B cell (primary cell): Measurements from ENCODE around the gene DCAF6. TPM values are rescaled to one million over a fixed set of nuclear protein-coding genes. Genes with fewer than 3 reads are reported as not detected.

Experiments used
- ATAC-seq: fragments of 200-7000 bp; cut with Tn5 transposase; one replicate; pipeline ENCODE4 v1.10.0; 2021; ENCODE audit warnings: low read depth, mild to moderate bottlenecking, moderate number of reproducible peaks, moderate library complexity
- CTCF ChIA-PET: fragments of 350-600 bp; sonication (Branson Sonifier 250); formaldehyde crosslinking; loops from one replicate; lab custom pipeline; 2021; ENCODE audit warnings: antibody characterized with exemption, inconsistent platforms; lab: Charles Lee
- POLR2A ChIA-PET: fragments of 350-600 bp; sonication (Branson Sonifier 250); formaldehyde crosslinking; loops from one replicate; lab custom pipeline; 2021; ENCODE audit warnings: antibody characterized with exemption; lab: Charles Lee
- DNase-seq: peaks from one replicate; pipeline ENCODE4 v3.0.0; 2013
- H2AFZ ChIP-seq: 2 replicates; pipeline ENCODE4 v1.6.1; 2012; ENCODE audit warnings: mild to moderate bottlenecking, low read depth, low read length; ENCODE audit not compliant: insufficient read depth, poor library complexity, severe bottlenecking
- H3K27ac ChIP-seq, 2 donors: 1 replicate in 1 of 2; 2 replicates in 1 of 2; pipeline ENCODE4 v1.5.1; 2012 to 2013; ENCODE audit warnings: low read length in 2 of 2, mild to moderate bottlenecking in 2 of 2, moderate library complexity in 1 of 2
- H3K27me3 ChIP-seq, 4 experiments: fragments of 200-600 bp in 1 of 4; sonication (generic) in 1 of 4; replicated peaks in 1 of 4; 1 replicate in 2 of 4; 2 replicates in 2 of 4; pipeline versions ENCODE4 v1.6.1 to v1.7.0; 2013 to 2016; ENCODE audit warnings: low read length in 3 of 4, mild to moderate bottlenecking in 2 of 4, mixed read lengths in 1 of 4, moderate library complexity in 1 of 4; ENCODE audit not compliant: insufficient read depth in 4 of 4, control insufficient read depth in 3 of 4; ENCODE audit errors: control extremely low read depth in 1 of 4
- H3K36me3 ChIP-seq, 2 experiments: replicated peaks in 1 of 2; 1 replicate in 1 of 2; 2 replicates in 1 of 2; pipeline versions ENCODE4 v1.6.1 to v1.7.1; 2013; ENCODE audit warnings: low read length in 1 of 2; ENCODE audit not compliant: insufficient read depth in 2 of 2, control insufficient read depth in 1 of 2; ENCODE audit errors: control extremely low read depth in 1 of 2, extremely low read depth in 1 of 2
- H3K4me1 ChIP-seq, 2 donors: fragments of 200-600 bp in 1 of 2; sonication (generic) in 1 of 2; 1 replicate in 1 of 2; 2 replicates in 1 of 2; pipeline versions ENCODE4 v1.5.1 to v1.6.1; 2013 to 2017; ENCODE audit warnings: low read length in 2 of 2; ENCODE audit not compliant: control insufficient read depth in 2 of 2, insufficient read depth in 2 of 2
- H3K4me2 ChIP-seq: replicated peaks from 2 replicates; pipeline ENCODE3; 2012; ENCODE audit warnings: mild to moderate bottlenecking, low read depth, low read length; ENCODE audit not compliant: poor library complexity, severe bottlenecking
- H3K4me3 ChIP-seq, 5 experiments: fragments of 200-600 bp in 1 of 5; sonication (generic) in 1 of 5; 1 replicate in 3 of 5; 2 replicates in 2 of 5; pipeline versions ENCODE4 v1.5.1 to v1.7.0; 2011 to 2016; ENCODE audit warnings: low read length in 4 of 5, mild to moderate bottlenecking in 4 of 5, low read depth in 2 of 5, control low read depth in 1 of 5, moderate library complexity in 1 of 5; ENCODE audit not compliant: insufficient read depth in 1 of 5; ENCODE audit errors: control extremely low read depth in 1 of 5, extremely low read depth in 1 of 5
- H3K79me2 ChIP-seq: fragments of 200-600 bp; sonication (generic); one replicate; pipeline ENCODE4 v1.6.0; 2016; ENCODE audit warnings: low read length; ENCODE audit not compliant: control insufficient read depth, insufficient read depth
- H3K9ac ChIP-seq: fragments of 200-600 bp; sonication (generic); 2 replicates; pipeline ENCODE4 v1.6.1; 2017; ENCODE audit warnings: mild to moderate bottlenecking, low read length, moderate library complexity
- H3K9me3 ChIP-seq, 3 donors: one replicate each; pipeline versions ENCODE4 v1.6.1 to v1.7.1; 2013; ENCODE audit warnings: low read length in 2 of 3; ENCODE audit not compliant: control insufficient read depth in 2 of 3, insufficient read depth in 1 of 3; ENCODE audit errors: control extremely low read depth in 1 of 3
- H4K20me1 ChIP-seq: 2 replicates; pipeline ENCODE4 v1.6.0; 2012; ENCODE audit warnings: mild to moderate bottlenecking, low read length; ENCODE audit not compliant: insufficient read depth, control insufficient read depth, poor library complexity, severe bottlenecking
- H3K27ac Mint-ChIP-seq: one replicate; pipeline ENCODE4 v1.8.0; 2021; ENCODE audit warnings: mixed read lengths
- H3K27me3 Mint-ChIP-seq: one replicate; pipeline ENCODE4 v1.8.0; 2021; ENCODE audit warnings: mixed read lengths
- H3K4me1 Mint-ChIP-seq: one replicate; pipeline ENCODE4 v1.8.0; 2021; ENCODE audit warnings: mixed read lengths
- H3K4me3 Mint-ChIP-seq: one replicate; pipeline ENCODE4 v1.8.0; 2021; ENCODE audit warnings: mixed read lengths
- H3K9me3 Mint-ChIP-seq: one replicate; pipeline ENCODE4 v1.8.0; 2022; ENCODE audit warnings: mixed read lengths; ENCODE audit not compliant: insufficient read depth
- EZH2 ChIP-seq: IDR thresholded peaks from 2 replicates; pipeline ENCODE4 v1.6.1; 2012; ENCODE audit warnings: borderline replicate concordance, low read depth, mild to moderate bottlenecking, moderate library complexity, low read length; ENCODE audit not compliant: insufficient read depth, poor library complexity, severe bottlenecking
- WGBS: methylation state at CpG from one replicate; pipeline ENCODE4 v1.1.5; 2013; ENCODE audit warnings: missing lambda C conversion rate; ENCODE audit not compliant: insufficient coverage; 5-methylcytosine and 5-hydroxymethylcytosine counted together
- intact Hi-C: fragments of 100-400 bp; cut with micrococcal nuclease; formaldehyde crosslinking; loops from one replicate; pipeline ENCODE4 v1.10.0; 2022
- polyA plus RNA-seq: library from polyadenylated mRNA; depleted of rRNA; stranded (reverse); fragments of >200 nt; gene quantifications from 2 replicates; pipeline ENCODE4 v1.2.3, GENCODE V29; 2012
- total RNA-seq, 2 donors: library from RNA; stranded (reverse); fragments of 120-200 nt in 1 of 2; gene quantifications; 1 replicate in 1 of 2; 2 replicates in 1 of 2; pipeline versions ENCODE4 v1.2.3 to v1.2.4, GENCODE V29; 2013 to 2022
- TF ChIP-seq, protein P1 (sequence below): fragments of 200-600 bp; IDR thresholded peaks from one replicate; pipeline ENCODE4 v1.8.0; 2022; ENCODE audit warnings: antibody characterized with exemption, mild to moderate bottlenecking

The DCAF6 gene
- total and polyA plus RNA-seq, 2 donors (not counting 1 experiment from before 2014, with no cell fraction given), result 17.5 to 40.4 TPM

DNA sequence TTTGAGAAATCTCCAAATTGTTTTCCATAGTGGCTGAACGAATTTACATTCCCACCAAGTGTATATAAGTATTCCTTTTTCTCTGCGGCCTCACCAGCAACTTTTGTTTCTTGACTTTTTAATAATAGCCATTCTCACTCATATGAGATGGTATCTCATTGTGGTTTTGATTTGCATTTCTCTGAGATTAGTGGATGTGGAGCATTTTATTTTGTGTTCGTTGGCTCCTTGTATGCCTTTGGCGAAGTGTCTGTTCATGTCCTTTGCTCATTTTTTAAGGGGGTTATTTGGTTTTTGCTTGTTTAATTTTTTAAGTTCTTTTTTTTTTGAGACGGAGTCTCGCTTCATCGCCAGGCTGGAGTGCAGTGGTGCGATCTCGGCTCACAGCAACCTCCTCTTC lies 45.5 kb downstream of the DCAF6 start:
- CTCF ChIA-PET, result no interaction called here

DNA sequence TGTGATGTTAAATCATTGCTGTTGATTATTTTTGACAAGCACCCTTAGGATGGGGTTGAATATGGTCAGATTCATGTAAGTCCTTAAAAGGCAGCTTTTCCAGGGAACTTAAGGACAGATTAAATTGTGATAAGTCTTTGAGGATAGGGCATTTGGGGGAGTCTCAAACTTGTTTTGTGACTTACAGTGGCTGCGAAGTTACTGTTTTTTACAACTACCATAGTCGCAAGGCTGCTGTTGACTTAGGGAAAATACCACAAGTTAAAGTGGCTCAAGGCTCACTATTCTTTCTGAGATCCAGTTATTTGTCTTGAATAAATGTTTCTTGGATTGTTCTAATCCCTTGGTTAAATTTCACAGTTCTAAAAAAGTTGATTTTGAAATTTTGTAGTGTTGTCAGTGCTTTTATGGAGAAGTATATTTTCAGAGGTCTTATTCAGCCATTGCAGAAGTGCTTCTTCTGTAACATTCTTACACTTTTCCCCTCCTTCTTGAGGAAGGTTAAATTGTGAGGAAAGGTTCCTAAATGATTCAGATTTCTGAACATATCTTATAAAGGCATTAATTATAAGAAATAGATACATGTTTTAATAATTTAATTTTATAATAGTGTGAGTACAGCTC lies 47.4 kb downstream of the DCAF6 start:
- CTCF ChIA-PET, result no interaction called here
- Histone ChIP-seq H3K27me3 (no peaks in the 10 kb centered on the region), H3K4me3 (no peak overlapping the region), H3K36me3 (peaks cover 12 to 24% of the 10 kb centered on the region in 2 experiments), H3K9ac (no peak overlapping the region), H3K9me3 (no peaks in the 10 kb centered on the region), H3K79me2 (peaks cover 22% of the 10 kb centered on the region), H3K4me2 (no peak overlapping the region), H3K4me1 (no peaks in the 10 kb centered on the region), H3K27ac (no peak overlapping the region), H2AFZ (no peak overlapping the region), H4K20me1 (no peaks in the 10 kb centered on the region)
- intact Hi-C loops, result no loop called here
- DNase-seq (no peak), ATAC-seq (no peak)
- 92% methylated on average over 2 of the region's 2 CpGs for whole genome bisulfite sequencing
- H3K27ac Mint-ChIP-seq, result no peak overlapping the region
- TF ChIP-seq, protein P1, sequence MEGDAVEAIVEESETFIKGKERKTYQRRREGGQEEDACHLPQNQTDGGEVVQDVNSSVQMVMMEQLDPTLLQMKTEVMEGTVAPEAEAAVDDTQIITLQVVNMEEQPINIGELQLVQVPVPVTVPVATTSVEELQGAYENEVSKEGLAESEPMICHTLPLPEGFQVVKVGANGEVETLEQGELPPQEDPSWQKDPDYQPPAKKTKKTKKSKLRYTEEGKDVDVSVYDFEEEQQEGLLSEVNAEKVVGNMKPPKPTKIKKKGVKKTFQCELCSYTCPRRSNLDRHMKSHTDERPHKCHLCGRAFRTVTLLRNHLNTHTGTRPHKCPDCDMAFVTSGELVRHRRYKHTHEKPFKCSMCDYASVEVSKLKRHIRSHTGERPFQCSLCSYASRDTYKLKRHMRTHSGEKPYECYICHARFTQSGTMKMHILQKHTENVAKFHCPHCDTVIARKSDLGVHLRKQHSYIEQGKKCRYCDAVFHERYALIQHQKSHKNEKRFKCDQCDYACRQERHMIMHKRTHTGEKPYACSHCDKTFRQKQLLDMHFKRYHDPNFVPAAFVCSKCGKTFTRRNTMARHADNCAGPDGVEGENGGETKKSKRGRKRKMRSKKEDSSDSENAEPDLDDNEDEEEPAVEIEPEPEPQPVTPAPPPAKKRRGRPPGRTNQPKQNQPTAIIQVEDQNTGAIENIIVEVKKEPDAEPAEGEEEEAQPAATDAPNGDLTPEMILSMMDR, result no peak
- no peak for TF ChIP-seq EZH2
- POLR2A ChIA-PET, result no interaction called here
- peaks cover 4% of the 10 kb centered on the region for H3K4me1 Mint-ChIP-seq
- no peak overlapping the region for H3K4me3 Mint-ChIP-seq
- H3K9me3 Mint-ChIP-seq, result no peaks in the 10 kb centered on the region
- H3K27me3 Mint-ChIP-seq, result no peaks in the 10 kb centered on the region

More for the DNA sequence above, 45.5 kb downstream of the DCAF6 start:
- Histone ChIP-seq H3K27ac (no peak overlapping the region), H3K27me3 (no peaks in the 10 kb centered on the region), H3K9ac (no peak overlapping the region), H3K79me2 (peaks cover 22% of the 10 kb centered on the region), H3K4me3 (no peak overlapping the region), H2AFZ (no peak overlapping the region), H3K36me3 (peaks cover 9 to 38% of the 10 kb centered on the region in 2 experiments), H3K9me3 (no peaks in the 10 kb centered on the region), H3K4me2 (no peak overlapping the region), H3K4me1 (no peaks in the 10 kb centered on the region), H4K20me1 (no peaks in the 10 kb centered on the region)
- DNase-seq (no peak), ATAC-seq (no peak)
- peaks cover 4% of the 10 kb centered on the region for H3K4me1 Mint-ChIP-seq
- POLR2A ChIA-PET, result no interaction called here
- no peaks in the 10 kb centered on the region for H3K9me3 Mint-ChIP-seq
- H3K4me3 Mint-ChIP-seq, result no peak overlapping the region
- intact Hi-C loops, result no loop called here
- TF ChIP-seq, protein P1, result no peak
- TF ChIP-seq EZH2, result no peak
- H3K27ac Mint-ChIP-seq, result no peak overlapping the region
- no peaks in the 10 kb centered on the region for H3K27me3 Mint-ChIP-seq
- 100% methylated on average over 2 of the region's 9 CpGs for WGBS
